ENCODE results near the gene TMPRSS12.
"Not testable (repeated sequence)": the region's sequence is repeated elsewhere in the genome, so short reads cannot be mapped to it uniquely, and the experiment has no call there.

The TMPRSS12 gene

DNA sequence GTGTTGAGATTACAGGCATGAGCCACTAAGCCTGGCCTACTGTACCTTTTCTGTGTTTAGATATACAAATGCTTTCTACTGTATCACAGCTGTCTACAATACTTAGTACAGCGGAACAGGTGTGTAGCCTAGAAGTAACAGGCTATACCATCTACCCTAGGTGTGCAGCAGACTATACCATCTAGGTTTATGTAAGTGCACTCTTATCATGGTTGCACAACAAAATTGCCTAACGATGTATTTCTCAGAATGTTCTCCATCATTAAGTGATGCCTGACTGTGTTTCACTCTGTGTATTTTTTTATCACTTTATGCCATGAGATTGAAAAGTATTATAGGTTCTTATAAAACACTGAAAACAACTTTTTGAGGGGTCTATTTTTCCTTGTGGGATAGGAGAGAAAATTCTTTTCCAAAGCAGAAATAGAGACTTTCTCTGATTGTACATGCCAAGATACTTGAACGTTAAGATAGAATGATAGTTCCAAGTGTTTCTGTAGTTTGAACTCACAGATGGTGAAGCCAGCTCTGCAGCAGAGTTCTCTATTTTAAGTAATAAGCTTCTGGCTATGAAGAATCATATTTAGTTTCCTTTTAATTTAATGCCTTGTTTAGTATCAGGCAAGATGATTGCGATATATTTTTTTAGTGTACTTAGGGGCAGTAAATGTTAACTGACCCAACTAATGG, 17.0 kb downstream of the TMPRSS12 start:
- DNase-seq: no peak

DNA sequence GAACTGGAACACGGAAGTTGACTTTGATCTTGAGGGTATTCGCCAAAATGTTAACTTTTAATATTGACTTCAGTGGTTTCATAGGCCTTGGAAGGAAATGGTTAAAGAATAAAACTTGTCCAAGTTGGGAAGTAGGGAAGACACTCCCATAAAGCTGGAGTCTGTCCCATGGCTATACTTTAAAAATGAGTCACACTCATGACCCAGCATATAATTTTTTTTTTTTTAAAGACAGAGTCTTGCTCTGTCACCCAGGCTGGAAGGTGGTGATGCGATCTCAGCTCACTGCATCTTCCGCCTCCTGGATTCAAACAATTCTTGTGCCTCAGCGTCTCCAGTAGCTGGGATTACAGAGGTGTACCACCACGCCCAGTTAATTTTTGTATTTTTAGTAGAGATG, 19.6 kb downstream of the TMPRSS12 start:
- DNase-seq: no peak

- no peak for DNase-seq
Observed at GRCh38 chr12:50865266-50865665, 22.5 kb downstream of the TMPRSS12 start.

GRCh38 chr12:50868881-50869280, 26.2 kb downstream of the TMPRSS12 start:
- DNase-seq: not testable (repeated sequence)

DNA sequence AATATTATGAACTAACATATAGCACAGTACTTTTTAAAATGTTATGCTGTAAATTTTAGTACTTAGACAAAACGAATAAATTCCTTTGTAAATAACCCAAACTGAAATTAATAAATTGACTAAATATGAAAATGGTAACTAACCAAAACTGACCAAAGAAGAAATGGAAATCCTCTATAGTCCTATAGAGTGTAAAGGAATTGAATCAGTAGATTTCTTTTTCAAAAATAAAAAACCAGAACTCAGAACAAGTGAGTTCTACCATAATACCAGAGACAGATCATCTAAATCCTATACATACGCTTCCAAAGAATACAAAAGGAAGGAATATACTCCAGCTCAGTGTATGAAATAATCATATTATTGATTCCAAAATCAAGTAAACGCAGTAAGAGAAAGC, 39.8 kb downstream of the TMPRSS12 start:
- no peak for DNase-seq

DNA sequence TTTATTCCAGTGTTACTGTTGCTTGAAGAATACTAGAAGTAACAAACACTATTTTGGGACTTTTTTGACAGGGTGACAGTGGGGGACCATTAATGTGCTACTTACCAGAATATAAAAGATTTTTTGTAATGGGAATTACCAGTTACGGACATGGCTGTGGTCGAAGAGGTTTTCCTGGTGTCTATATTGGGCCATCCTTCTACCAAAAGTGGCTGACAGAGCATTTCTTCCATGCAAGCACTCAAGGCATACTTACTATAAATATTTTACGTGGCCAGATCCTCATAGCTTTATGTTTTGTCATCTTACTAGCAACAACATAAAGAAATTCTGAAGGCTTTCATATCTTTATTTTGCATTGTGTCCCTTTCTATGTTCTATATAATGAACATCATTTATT, 44.5 kb downstream of the TMPRSS12 start:
- DNase-seq: no peak

DNA sequence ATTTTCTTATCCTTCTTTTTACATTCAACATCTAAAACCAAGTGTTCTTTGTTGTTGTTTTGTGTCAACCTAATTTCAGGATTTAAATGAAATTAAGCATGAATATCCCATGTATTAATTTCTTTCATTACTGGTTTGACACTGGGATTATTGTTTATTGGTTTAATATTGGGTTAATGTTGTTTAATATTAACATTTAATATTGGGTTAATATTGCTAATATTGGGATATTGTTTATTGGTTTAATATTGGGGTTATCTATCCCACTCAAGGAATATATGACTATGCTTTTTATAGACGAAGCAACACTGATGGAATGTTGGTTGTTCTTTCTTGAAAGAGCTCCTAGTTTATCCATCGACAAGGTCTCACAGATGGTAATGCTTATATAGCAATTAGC, 45.9 kb downstream of the TMPRSS12 start:
- no peak for DNase-seq

GRCh38 chr12:50894241-50894640, 51.5 kb downstream of the TMPRSS12 start:
- DNase-seq: no peak

- DNase-seq: no peak
Observed at GRCh38 chr12:50901685-50902113, 59.0 kb downstream of the TMPRSS12 start.

DNA sequence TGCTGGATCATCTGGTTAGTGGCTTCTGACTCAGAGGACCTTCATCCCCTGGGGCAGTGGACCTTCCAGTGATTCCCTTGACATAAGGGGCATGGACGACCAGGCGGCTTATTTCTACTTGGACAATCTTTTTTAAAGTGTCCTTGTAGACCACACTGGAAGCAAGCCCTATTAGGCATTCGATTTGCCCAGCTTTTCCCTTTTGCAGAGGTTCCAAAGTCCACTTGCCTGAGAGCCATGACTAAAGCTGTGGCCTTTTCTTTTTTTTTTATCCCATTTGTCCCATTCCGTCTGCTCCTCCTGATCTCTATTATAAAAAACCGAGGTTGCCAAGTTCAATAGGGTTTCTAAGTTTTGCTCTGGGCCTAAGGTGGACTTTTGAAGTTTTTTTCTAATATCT, 65.8 kb downstream of the TMPRSS12 start:
- DNase-seq: not testable (repeated sequence)

DNA sequence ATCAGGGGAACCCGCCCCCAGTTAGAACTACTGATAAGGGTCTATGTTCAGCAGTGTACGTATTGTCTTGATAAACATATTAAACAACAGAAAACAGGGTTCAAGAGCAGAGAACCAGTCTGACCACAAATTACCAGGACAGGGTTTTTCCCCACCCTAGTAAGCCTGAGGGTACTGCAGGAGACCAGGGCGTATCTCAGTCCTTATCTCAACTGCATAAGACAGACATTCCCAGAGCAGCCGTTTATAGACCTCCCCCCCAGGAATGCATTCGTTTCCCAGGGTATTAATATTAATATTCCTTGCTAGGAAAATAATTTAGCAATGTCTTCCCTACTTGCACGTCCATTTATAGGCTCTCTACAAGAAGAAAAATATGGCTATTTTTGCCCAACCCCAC, 69.6 kb downstream of the TMPRSS12 start:
- DNase-seq: not testable (repeated sequence)

DNA sequence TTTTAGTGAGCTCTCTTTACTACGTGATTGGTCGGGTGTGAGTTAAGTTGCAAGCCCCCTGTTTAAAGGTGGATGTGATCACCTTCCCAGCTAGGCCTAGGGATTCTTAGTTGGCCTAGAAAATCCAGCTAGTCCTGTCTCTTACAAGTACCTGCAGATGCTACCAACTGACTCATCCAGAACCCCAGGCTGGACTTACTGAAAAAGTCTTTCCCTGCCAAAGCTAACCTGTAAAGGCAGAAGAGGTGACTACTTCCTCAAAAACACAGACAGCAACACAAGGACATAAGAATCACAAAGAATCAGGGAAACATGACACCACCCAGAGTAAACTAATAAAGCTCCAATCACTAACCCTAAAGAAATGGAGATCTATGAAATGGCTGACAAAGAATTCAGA, 70.5 kb downstream of the TMPRSS12 start:
- no peak for DNase-seq

DNA sequence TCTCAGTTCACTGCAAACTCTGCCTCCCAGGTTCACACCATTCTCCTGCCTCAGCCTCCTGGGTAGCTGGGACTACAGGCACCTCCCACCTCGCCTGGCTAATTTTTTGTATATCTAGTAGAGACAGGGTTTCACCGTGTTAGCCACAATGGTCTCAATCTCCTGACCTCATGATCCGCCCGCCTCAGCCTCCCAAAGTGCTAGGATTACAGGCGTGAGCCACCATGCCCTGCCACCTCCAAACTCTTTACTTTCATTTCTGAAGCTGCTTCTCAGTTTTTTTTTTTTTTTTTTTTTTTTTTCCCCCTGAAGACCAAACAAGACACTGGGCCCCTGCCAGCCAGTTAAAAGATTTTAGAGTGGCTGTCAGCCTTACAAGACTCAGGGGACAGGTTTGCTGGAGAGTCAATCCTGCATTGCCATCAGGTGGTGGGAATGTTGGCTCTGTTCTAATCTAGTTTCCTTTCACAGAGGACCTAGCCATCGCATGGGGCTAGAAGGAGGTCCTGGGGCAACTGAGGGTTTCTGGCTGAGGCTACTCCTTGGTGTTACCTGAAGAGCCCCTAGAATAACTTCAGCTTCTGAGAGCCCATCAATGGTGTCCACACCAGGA, 72.3 kb downstream of the TMPRSS12 start:
- no peak for DNase-seq

DNA sequence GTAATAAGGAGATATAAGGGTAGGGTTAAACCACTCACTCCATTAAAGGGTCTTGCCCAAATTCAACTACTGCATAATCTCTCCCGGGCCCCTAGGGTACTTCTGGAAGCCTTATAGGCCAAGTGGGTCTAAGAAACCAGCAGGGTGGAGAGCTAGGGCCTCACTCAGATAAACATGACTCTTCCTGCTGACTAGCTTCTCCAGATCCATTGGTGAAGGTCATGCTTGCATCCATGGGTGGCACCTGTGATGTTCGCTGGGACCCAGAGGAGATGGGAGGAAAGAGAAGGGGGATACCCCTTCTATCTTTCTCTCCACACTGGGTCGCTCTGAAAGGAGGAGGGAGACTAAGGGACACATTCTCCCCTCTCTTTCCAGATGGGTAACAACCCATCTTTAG, 73.6 kb downstream of the TMPRSS12 start:
- no peak for DNase-seq

GRCh38 chr12:50918584-50919316, 76.0 kb downstream of the TMPRSS12 start:
- DNase-seq: no peak

- no peak for DNase-seq
Observed at GRCh38 chr12:50922820-50923219, 80.1 kb downstream of the TMPRSS12 start.

- DNase-seq: no peak
Observed at GRCh38 chr12:50923361-50924130, 80.8 kb downstream of the TMPRSS12 start.

DNA sequence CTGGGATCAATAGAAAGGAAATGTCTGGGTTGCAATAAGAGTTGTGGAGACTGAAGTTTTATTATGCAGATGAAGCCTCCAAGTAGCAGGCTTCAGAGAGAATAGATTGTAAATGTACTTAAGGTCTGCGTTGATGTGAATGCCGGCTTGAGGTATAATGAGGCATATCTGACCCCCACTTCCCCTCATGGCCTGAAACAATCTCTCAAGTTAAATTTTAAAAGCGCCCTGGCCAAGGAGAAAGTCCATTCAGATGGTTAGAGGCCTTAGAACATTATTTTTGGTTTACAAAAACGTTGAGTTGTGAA, 81.4 kb downstream of the TMPRSS12 start:
- DNase-seq: no peak

GRCh38 chr12:50924439-50925341, 82.0 kb downstream of the TMPRSS12 start:
- DNase-seq: no peak

DNA sequence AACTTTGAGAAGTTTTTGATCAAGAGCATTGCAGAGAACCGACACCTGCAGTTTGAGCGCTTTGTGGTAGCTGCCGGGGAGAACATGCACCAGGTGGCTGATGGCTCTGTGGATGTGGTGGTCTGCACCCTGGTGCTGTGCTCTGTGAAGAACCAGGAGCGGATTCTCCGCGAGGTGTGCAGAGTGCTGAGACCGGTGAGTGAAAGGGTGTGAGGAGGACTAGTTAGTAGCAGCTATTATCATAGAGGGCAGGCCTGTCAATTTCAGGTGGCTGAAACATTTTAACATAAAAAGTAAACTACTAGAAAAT, 82.6 kb downstream of the TMPRSS12 start:
- DNase-seq: no peak

- DNase-seq: no peak
Observed at GRCh38 chr12:50925920-50926319, 83.2 kb downstream of the TMPRSS12 start.

DNA sequence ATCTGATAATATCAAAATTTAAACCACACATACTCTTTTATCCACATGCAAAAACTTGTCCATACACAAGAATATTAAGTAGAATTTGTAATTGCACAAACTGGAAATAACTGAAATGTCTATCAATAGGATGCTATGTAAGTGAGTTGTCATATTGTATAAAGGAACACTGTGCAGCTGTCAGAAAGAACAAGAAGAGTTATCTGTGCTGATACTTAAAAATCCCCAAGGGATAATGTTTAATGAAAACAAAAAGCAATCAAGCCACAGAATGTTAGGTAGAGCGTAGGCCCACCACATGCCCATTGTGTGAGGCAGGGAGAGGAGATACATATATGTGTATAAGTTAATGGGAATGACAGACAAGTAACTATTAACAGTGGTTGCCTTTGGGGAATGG, 83.7 kb downstream of the TMPRSS12 start:
- no peak for DNase-seq

- not testable (repeated sequence) for DNase-seq
Observed at GRCh38 chr12:50926932-50927331, 84.2 kb downstream of the TMPRSS12 start.
